A549 (cell line): ENCODE data around the gene MAP3K5. TPM values are rescaled to one million over a fixed set of nuclear protein-coding genes. Genes with fewer than 3 reads are reported as not detected.

Experiments
- ATAC-seq, 2 experiments: fragments of 200-7000 bp in 1 of 2; fragments of >200 bp in 1 of 2; cut with Nextera tagmentation in 1 of 2; cut with Tn5 transposase in 1 of 2; 3 replicates each; pipeline versions ENCODE4 v1.8.0 to v1.9.1; 2018 to 2020; ENCODE audit warnings: mild to moderate bottlenecking in 1 of 2, moderate library complexity in 1 of 2
- CTCF ChIA-PET: fragments of 300-600 bp; sonication (Branson Sonifier 250); formaldehyde crosslinking; extraction: SDS; loops from one replicate; lab custom pipeline; 2021; ENCODE audit warnings: antibody characterized with exemption, inconsistent platforms; lab: Yijun Ruan, JAX
- POLR2A ChIA-PET: fragments of 350-600 bp; formaldehyde crosslinking; extraction: SDS; loops from one replicate; lab custom pipeline; 2021; ENCODE audit warnings: antibody characterized with exemption, inconsistent platforms; lab: Yijun Ruan, JAX
- DNase-seq, 2 experiments: peaks; one replicate each; pipeline versions ENCODE4 v3.0.0 to v3.0.0-alpha.2; 2011 to 2016; ENCODE audit warnings: low read depth in 1 of 2, low spot score in 1 of 2
- FAIRE-seq: peaks from 2 replicates; lab custom pipeline; 2011; peaks lifted over from hg19 to GRCh38; lab: Jason Lieb, UNC
- H3K27ac ChIP-seq, 2 experiments: fragments of >200 bp; sonication (Bioruptor Twin); formaldehyde crosslinking; 3 replicates each; pipeline ENCODE4 v1.5.1; 2016 to 2017
- H3K4me1 ChIP-seq: fragments of >200 bp; sonication (Bioruptor Twin); formaldehyde crosslinking; 3 replicates; pipeline ENCODE4 v1.6.1; 2016
- H3K4me2 ChIP-seq: fragments of >200 bp; sonication (Bioruptor Twin); formaldehyde crosslinking; 3 replicates; pipeline ENCODE4 v1.6.1; 2016
- H3K4me3 ChIP-seq: fragments of >200 bp; sonication (Bioruptor Twin); formaldehyde crosslinking; 3 replicates; pipeline ENCODE4 v1.5.1; 2016
- H3K9me3 ChIP-seq: fragments of >200 bp; sonication (Bioruptor Twin); formaldehyde crosslinking; 3 replicates; pipeline ENCODE4 v1.6.1; 2016
- ATOH8 ChIP-seq: fragments of 250-450 bp; sonication (Bioruptor Pico); IDR thresholded peaks from 2 replicates; pipeline ENCODE4 v1.5.0; 2020; ENCODE audit warnings: low read depth, mild to moderate bottlenecking, moderate library complexity
- CBX2 ChIP-seq: fragments of 200-600 bp; sonication (generic); IDR thresholded peaks from 2 replicates; pipeline ENCODE4 v1.6.1; 2016; ENCODE audit warnings: low read depth, mild to moderate bottlenecking, borderline replicate concordance
- CBX8 ChIP-seq: fragments of 200-600 bp; sonication (generic); IDR thresholded peaks from 2 replicates; pipeline ENCODE4 v1.6.1; 2016
- EHMT2 ChIP-seq: fragments of 200-600 bp; sonication (generic); IDR thresholded peaks from 2 replicates; pipeline ENCODE4 v1.6.1; 2016; ENCODE audit warnings: antibody characterized with exemption, low read depth, mild to moderate bottlenecking, moderate library complexity
- ELK1 ChIP-seq: fragments of 150-350 bp; IDR thresholded peaks from 2 replicates; pipeline ENCODE4 v1.6.1; 2014; ENCODE audit warnings: low read depth, mild to moderate bottlenecking, low read length
- EP300 ChIP-seq, 2 experiments: fragments of >200 bp; sonication (Bioruptor Twin); formaldehyde crosslinking; IDR thresholded peaks; 2 replicates in 1 of 2; 3 replicates in 1 of 2; pipeline ENCODE4 v1.6.1; 2016 to 2017
- FOSB ChIP-seq: fragments of 250-450 bp; sonication (Bioruptor Pico); IDR thresholded peaks from 2 replicates; pipeline ENCODE4 v1.5.0; 2020; ENCODE audit warnings: mild to moderate bottlenecking, moderate library complexity
- HDAC2 ChIP-seq: fragments of 200-600 bp; sonication (generic); IDR thresholded peaks from 2 replicates; pipeline ENCODE4 v1.6.1; 2016
- HEYL ChIP-seq: fragments of 250-450 bp; sonication (Bioruptor Pico); IDR thresholded peaks from 2 replicates; pipeline ENCODE4 v1.8.0; 2021; ENCODE audit warnings: mild to moderate bottlenecking, moderate library complexity
- HOXA7 ChIP-seq: fragments of 250-450 bp; sonication (Bioruptor Pico); IDR thresholded peaks from 2 replicates; pipeline ENCODE4 v1.5.0; 2020; ENCODE audit warnings: mild to moderate bottlenecking, moderate library complexity
- KDM1A ChIP-seq: fragments of 200-600 bp; sonication (generic); IDR thresholded peaks from 2 replicates; pipeline ENCODE4 v1.6.1; 2016; ENCODE audit warnings: low read depth, mild to moderate bottlenecking
- MAX ChIP-seq: IDR thresholded peaks from 2 replicates; pipeline ENCODE4 v1.6.1; 2012
- MAZ ChIP-seq: fragments of 150-350 bp; IDR thresholded peaks from 2 replicates; pipeline ENCODE4 v1.6.1; 2014; ENCODE audit warnings: antibody characterized with exemption, low read depth, low read length, borderline replicate concordance
- NPAS2 ChIP-seq: fragments of 250-450 bp; sonication (Bioruptor Pico); IDR thresholded peaks from 2 replicates; pipeline ENCODE4 v1.8.0; 2022; ENCODE audit warnings: mild to moderate bottlenecking, moderate library complexity, borderline replicate concordance
- PHF8 ChIP-seq: fragments of 200-600 bp; sonication (generic); IDR thresholded peaks from 2 replicates; pipeline ENCODE4 v1.6.1; 2016; ENCODE audit warnings: low read depth, mild to moderate bottlenecking, antibody characterized with exemption, moderate library complexity, borderline replicate concordance
- POLR2A ChIP-seq: IDR thresholded peaks from 2 replicates; pipeline ENCODE4 v1.6.1; 2012; ENCODE audit warnings: mild to moderate bottlenecking, low read length
- RAD21 ChIP-seq, 2 experiments: fragments of >200 bp in 1 of 2; sonication (Bioruptor Twin) in 1 of 2; formaldehyde crosslinking in 1 of 2; IDR thresholded peaks in 1 of 2; conservative IDR thresholded peaks in 1 of 2; 2 replicates in 1 of 2; 3 replicates in 1 of 2; pipeline ENCODE4 v1.6.1; 2012 to 2018; ENCODE audit warnings: inconsistent platforms in 1 of 2
- RCOR1 ChIP-seq: fragments of 150-350 bp; IDR thresholded peaks from 2 replicates; pipeline ENCODE4 v1.6.1; 2014; ENCODE audit warnings: antibody characterized with exemption, low read length, low read depth
- ZFP36 ChIP-seq: fragments of 450-650 bp; IDR thresholded peaks from 2 replicates; pipeline ENCODE4 v1.6.1; 2014; ENCODE audit warnings: borderline replicate concordance; ENCODE audit not compliant: partially characterized antibody
- ZNF302 ChIP-seq: fragments of 250-450 bp; sonication (Bioruptor Pico); IDR thresholded peaks from 2 replicates; pipeline ENCODE4 v1.9.0; 2021; ENCODE audit warnings: inconsistent platforms, mild to moderate bottlenecking, moderate library complexity
- WGBS: methylation state at CpG from one replicate; pipeline ENCODE4 v1.1.6; 2017; ENCODE audit errors: missing lambda C conversion rate; 5-methylcytosine and 5-hydroxymethylcytosine counted together
- polyA plus RNA-seq, 4 experiments: library from polyadenylated mRNA; depleted of rRNA in 3 of 4; stranded (reverse); fragments of >200 nt; fragmentation: RNase III in 1 of 4; extraction: RNeasy Plus Mini Kit Qiagen cat#74134 plus additional on column Dnase treatment in 1 of 4; gene quantifications; 2 replicates in 3 of 4; 3 replicates in 1 of 4; pipeline ENCODE4 v1.2.3, GENCODE V29; 2011 to 2017
- small RNA-seq, 6 experiments: library from RNA; depleted of rRNA; stranded (forward); fragments of <200 nt; gene quantifications; one replicate each; pipeline ENCODE3, GENCODE V24; 2012

MAP3K5 gene
- polyA plus RNA-seq, 2 of the 4 experiments (the other 2 are of a cell fraction) = 2.1 to 4.1 TPM

- TF ChIP-seq ATOH8 (CRISPR knock-in tag) (no peak), POLR2A (no peak), MAZ (no peak), HEYL (no peak), ZFP36 (no peak)
Observed at GRCh38 chr6:136510299-136510698, 282.0 kb downstream of the MAP3K5 start (continued).

GRCh38 chr6:136508725-136509392 lies 283.4 kb downstream of the MAP3K5 start:
- POLR2A ChIA-PET = no interaction called here
- CTCF ChIA-PET = interaction anchor here (1.5 kb wide), 1 partner anchor 42 kb away, joined by 5 read pairs; the partner anchor contains the start of gene MAP7

More at GRCh38 chr6:136508725-136509392, 283.4 kb downstream of the MAP3K5 start:
- ATAC-seq = no peak
- Histone ChIP-seq H3K4me3 (no peak overlapping the region), H3K27ac (peak overlapping the region; percentile 3 to 69; a peak in 3 of 6 replicates), H3K4me1 (peaks cover 86% of the 10 kb centered on the region), H3K9me3 (no peaks in the 10 kb centered on the region), H3K4me2 (peak overlapping the region; percentile 44)
- FAIRE-seq = no peak
- 53% methylated on average over 1 of the region's 1 CpG for WGBS
- DNase-seq = no peak
- TF ChIP-seq HDAC2 (no peak), CBX2 (no peak), HOXA7 (CRISPR knock-in tag) (no peak), ATOH8 (CRISPR knock-in tag) (no peak), RCOR1 (no peak), KDM1A (no peak), EP300 (IDR thresholded peaks at IDR 0.05) (no peak), EHMT2 (no peak), FOSB (CRISPR knock-in tag) (no peak), ELK1 (no peak), CBX8 (no peak), MAX (no peak), RAD21 (conservative IDR thresholded peaks at IDR 0.05 in 1 of 2, IDR thresholded peaks at IDR 0.05 in 1 of 2) (no peak), PHF8 (no peak), NPAS2 (CRISPR knock-in tag) (no peak), ZNF302 (CRISPR knock-in tag) (no peak)

Small RNA genes within 50 kb of the gene (small RNA-seq; reads per million reads assigned to genes)
- 0 to 9.9 (median 0.51) reads per million in 6 experiments for gene RNA5SP219

Other genes starting within 250 kb of the MAP3K5 start
- gene MAP7, start 242.1 kb downstream of the MAP3K5 start, polyA plus RNA-seq (2011; rRNA removed) = 49.0 and 64.5 TPM in 2 replicates
- 49.5 to 65.0 TPM (median 60.6 TPM) in 3 replicates for gene MAP7, start 242.1 kb downstream of the MAP3K5 start, polyA plus RNA-seq (2017; fragmentation: RNase III; extraction: RNeasy Plus Mini Kit Qiagen cat#74134 plus additional on column Dnase treatment)
- 7.3 and 9.6 TPM in 2 replicates for gene PEX7, start 30.1 kb upstream of the MAP3K5 start, polyA plus RNA-seq (2011; rRNA removed)
- gene PEX7, start 30.1 kb upstream of the MAP3K5 start, polyA plus RNA-seq (2017; fragmentation: RNase III; extraction: RNeasy Plus Mini Kit Qiagen cat#74134 plus additional on column Dnase treatment) = 6.0 to 6.9 TPM (median 6.2 TPM) in 3 replicates
- gene SLC35D3, start 129.8 kb upstream of the MAP3K5 start, polyA plus RNA-seq (2011; rRNA removed) = not detected in 2 replicates
- gene SLC35D3, start 129.8 kb upstream of the MAP3K5 start, polyA plus RNA-seq (2017; fragmentation: RNase III; extraction: RNeasy Plus Mini Kit Qiagen cat#74134 plus additional on column Dnase treatment) = not detected in 3 replicates